ENCODE data around the gene SHLD1.

DNA sequence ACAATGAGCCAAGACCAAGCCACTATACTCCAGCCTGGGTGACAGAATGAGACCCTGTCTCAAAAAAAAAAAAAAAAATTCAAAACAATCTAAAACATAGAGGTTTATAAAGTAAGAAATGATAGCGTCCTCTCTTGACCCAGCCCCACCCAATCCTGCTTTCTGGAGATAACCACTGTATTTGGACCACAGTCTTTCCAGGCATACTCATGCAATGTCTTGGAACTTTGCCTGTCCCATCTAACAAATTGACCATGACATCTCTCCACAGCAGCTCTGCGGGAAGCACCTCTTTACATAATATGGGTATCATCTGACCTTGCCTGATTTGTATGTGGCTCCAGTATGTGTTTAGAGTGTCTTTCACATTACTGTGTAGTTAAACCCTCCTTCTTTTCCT is 9.1 kb upstream of the SHLD1 start:
- TF ChIP-seq CTCF (IDR thresholded peaks at IDR 0.05) (no peak), POLR2A (IDR thresholded peaks at IDR 0.05) (no peak)
